Neural crest cell (in vitro differentiated cells): Measurements from ENCODE around the gene FBXO10. TPM values are rescaled to one million over a fixed set of nuclear protein-coding genes. Genes with fewer than 3 reads are reported as not detected.

Experiments
- DNase-seq: peaks from one replicate; pipeline ENCODE4 v3.0.0; 2021; ENCODE audit warnings: low read depth, mixed read lengths, low spot score
- H3K27ac Mint-ChIP-seq: one replicate; pipeline ENCODE4 v1.8.0; 2021; ENCODE audit warnings: mild to moderate bottlenecking, mixed read lengths; ENCODE audit not compliant: unreplicated experiment
- H3K27me3 Mint-ChIP-seq: 2 replicates; pipeline ENCODE4 v1.8.0; 2021; ENCODE audit warnings: low read depth, mild to moderate bottlenecking, mixed read lengths
- H3K36me3 Mint-ChIP-seq: 2 replicates; pipeline ENCODE4 v1.8.0; 2021; ENCODE audit warnings: low read depth, mild to moderate bottlenecking, mixed read lengths
- H3K4me1 Mint-ChIP-seq: 2 replicates; pipeline ENCODE4 v1.8.0; 2021; ENCODE audit warnings: mixed read lengths
- H3K4me3 Mint-ChIP-seq: one replicate; pipeline ENCODE4 v1.8.0; 2021; ENCODE audit warnings: mild to moderate bottlenecking, mixed read lengths
- H3K9me3 Mint-ChIP-seq: 2 replicates; pipeline ENCODE4 v1.8.0; 2021; ENCODE audit warnings: mixed read lengths
- total RNA-seq: library from RNA; stranded (reverse); gene quantifications from 2 replicates; pipeline ENCODE4 v1.2.1, GENCODE V29; 2021
- TF ChIP-seq, protein P1 (sequence below): fragments of 200-600 bp; sonication (generic); conservative IDR thresholded peaks from 2 replicates; pipeline ENCODE4 v1.5.0; 2021; ENCODE audit warnings: antibody characterized with exemption, mild to moderate bottlenecking

Gene FBXO10
- total RNA-seq, 1 donor from 2014 or later: 25.6 TPM

DNA sequence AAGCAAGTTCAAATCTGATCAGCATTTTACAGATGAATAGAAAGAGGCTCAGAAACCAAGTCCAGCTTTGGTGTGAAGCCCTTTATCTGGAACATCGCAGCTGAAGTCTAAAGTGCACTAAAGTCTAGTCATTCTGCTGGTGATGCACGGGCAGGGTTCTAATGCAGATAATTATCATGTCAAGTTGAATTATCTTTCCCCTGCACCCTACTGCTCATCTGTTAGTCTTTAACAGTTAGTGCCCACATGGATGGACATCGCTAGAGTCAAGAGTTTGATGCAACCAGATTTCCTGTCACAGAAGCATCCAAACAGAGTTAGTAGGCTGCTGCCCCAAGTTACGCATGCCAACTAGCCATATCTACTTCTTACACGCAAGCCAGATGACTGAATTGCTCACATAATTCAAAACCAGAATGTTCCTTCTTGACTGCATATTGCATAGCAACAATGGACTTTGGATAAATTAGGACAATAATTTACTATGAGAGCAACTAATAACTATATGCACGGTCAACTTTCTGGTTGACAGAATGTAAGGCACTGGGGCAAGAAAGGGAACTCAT is 17.8 kb upstream of the FBXO10 start:
- Mint-ChIP-seq H3K27me3 (peaks cover 31% of the 10 kb centered on the region), H3K4me1 (peaks cover 34% of the 10 kb centered on the region), H3K4me3 (peak overlapping the region; percentile 87), H3K36me3 (no peaks in the 10 kb centered on the region), H3K27ac (no peak overlapping the region), H3K9me3 (no peaks in the 10 kb centered on the region)
- TF ChIP-seq, protein P1, sequence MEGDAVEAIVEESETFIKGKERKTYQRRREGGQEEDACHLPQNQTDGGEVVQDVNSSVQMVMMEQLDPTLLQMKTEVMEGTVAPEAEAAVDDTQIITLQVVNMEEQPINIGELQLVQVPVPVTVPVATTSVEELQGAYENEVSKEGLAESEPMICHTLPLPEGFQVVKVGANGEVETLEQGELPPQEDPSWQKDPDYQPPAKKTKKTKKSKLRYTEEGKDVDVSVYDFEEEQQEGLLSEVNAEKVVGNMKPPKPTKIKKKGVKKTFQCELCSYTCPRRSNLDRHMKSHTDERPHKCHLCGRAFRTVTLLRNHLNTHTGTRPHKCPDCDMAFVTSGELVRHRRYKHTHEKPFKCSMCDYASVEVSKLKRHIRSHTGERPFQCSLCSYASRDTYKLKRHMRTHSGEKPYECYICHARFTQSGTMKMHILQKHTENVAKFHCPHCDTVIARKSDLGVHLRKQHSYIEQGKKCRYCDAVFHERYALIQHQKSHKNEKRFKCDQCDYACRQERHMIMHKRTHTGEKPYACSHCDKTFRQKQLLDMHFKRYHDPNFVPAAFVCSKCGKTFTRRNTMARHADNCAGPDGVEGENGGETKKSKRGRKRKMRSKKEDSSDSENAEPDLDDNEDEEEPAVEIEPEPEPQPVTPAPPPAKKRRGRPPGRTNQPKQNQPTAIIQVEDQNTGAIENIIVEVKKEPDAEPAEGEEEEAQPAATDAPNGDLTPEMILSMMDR: no peak
- DNase-seq: no peak

DNA sequence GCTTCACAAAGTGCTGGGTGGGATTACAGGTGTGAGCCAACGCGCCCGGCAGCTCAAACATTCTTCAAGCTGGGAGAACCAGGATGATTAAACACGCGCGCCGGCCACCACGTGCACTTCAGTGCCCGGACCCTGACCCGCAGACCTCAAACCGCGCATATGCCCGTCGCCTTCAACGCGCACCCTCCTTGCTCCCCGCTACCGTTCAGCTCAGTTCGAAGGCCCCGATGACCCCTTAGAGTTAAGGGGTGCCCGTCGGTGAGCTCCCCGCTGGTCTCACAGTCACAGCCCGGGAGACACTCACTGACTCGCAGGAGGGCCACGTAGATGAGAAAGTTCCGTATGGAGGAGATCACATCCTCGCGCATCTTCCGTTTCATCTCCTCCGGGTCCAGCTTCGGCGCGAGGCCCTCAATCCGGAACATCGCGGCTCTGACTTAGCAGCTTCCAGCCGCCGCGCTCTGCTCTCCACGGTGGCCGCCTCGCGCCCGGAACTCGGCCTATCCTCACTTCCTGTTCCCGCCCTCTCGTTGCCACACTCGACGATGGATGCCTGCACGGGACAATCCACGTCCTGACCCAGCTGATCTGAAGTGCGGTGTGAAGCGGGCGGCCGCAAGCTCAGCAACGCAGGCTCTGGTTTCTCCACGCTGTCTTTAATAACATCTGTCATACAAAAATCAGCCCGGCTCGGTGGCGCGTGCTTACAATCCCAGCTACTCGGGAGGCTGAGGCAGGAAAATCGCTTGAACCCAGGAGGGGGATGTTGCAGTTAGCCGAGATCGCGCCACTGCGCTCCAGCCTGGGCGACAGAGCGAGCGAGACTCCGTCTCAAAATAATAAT is 16.1 kb upstream of the FBXO10 start, which contains the start of gene TOMM5:
TSS of gene TOMM5 (minus strand) at position 490 of the 844 bp plus-strand sequence. CDS start at position 425, 65 bp downstream.
- Mint-ChIP-seq H3K9me3 (no peaks in the 10 kb centered on the region), H3K27ac (peak within 1 kb of the TSS; percentile 99), H3K4me1 (peaks cover 34% of the 10 kb centered on the region), H3K36me3 (no peaks in the 10 kb centered on the region), H3K27me3 (peaks cover 27% of the 10 kb centered on the region), H3K4me3 (peak within 1 kb of the TSS; percentile 96)
- peak; percentile 82 for DNase-seq
- TF ChIP-seq, protein P1: peak; percentile 2

DNA sequence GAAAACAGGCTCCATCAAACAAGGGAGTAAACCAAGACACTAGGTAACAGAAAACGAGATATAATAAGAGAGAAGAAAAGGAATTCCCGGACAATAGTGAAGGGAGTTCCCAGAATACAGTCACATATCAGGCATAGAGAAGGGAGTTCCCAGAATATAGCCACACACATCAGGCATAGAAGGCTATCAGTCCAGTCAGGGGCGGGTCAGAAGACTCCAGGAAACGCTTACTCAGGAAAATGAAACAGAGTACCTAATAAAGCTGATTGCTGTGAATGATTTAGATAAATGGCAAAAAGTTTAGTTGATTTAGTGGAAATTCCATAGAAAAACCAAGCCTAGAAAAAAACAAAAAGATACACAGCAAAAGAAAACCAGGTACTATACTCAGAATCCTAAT is 11.3 kb upstream of the FBXO10 start:
- Mint-ChIP-seq H3K36me3 (peaks cover 2% of the 10 kb centered on the region), H3K9me3 (no peaks in the 10 kb centered on the region), H3K4me1 (peaks cover 25% of the 10 kb centered on the region), H3K27me3 (peaks cover 1% of the 10 kb centered on the region), H3K27ac (no peak overlapping the region), H3K4me3 (peak overlapping the region; percentile 5)
- DNase-seq: no peak
- TF ChIP-seq, protein P1: no peak

DNA sequence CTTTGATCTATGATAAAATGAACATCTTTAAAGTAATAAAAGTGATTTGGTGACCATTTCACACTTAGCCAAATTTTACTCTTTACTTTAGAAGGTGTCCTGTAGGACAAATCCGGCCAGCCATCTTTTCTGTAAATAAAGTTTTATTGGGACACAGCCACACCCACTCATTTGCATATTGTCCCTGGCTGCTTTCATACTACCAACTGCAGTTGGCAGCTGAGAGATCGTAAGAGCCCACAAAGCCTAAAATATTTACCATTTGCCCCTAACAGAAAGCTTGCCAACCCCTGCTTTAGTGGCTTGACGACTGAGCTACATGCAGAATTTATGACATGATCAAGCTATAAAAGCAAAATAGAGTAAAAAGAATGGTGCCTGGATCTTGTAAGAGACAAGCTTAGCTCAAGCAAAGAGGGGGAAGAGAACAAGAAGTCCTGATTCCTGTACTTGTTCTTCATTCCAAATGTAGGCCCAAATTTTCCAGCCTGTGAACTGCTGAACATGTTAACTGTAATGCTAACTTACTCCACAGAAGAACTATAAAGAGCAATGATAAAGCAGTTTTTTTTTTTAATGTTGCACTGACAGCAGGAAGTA is 7.4 kb upstream of the FBXO10 start:
- DNase-seq: no peak
- Mint-ChIP-seq H3K4me1 (no peaks in the 10 kb centered on the region), H3K9me3 (no peaks in the 10 kb centered on the region), H3K27me3 (no peaks in the 10 kb centered on the region), H3K36me3 (peaks cover 3% of the 10 kb centered on the region), H3K4me3 (no peak overlapping the region), H3K27ac (no peak overlapping the region)
- TF ChIP-seq, protein P1: no peak

DNA sequence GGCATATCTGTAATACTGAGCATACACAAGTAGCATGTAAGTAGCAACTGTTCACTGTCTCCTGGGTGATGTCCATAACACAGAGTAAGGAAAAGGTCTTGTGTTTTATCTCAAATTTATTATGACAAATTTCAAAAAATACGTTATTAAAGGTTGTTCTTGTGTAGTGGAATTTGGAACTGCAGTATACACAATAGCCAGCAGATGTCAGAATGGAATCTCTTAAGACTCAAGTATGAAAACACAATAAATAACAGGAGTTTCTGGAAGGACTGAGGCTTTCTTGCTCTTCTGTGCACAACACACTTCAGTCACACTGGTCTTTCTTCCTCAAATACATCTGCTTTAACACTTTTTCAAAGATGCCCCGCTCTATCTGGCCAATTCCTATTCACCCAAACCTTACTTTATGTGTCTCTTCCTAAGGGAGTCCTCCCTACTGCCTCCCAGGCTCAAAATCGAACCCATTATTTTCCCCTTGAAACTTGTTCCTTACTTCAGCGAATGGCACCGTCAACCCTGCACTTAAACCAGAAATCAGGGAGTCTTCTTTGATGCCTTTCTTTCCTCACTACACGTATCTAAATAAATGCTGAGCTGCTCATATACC is 6.5 kb upstream of the FBXO10 start:
- TF ChIP-seq, protein P1: peak; percentile 74
- H3K4me3 Mint-ChIP-seq: peak overlapping the region; percentile 0
- H3K36me3 Mint-ChIP-seq: peaks cover 3% of the 10 kb centered on the region
- no peak overlapping the region for H3K27ac Mint-ChIP-seq
- H3K27me3 Mint-ChIP-seq: no peaks in the 10 kb centered on the region
- no peak for DNase-seq
- no peaks in the 10 kb centered on the region for H3K9me3 Mint-ChIP-seq
- no peaks in the 10 kb centered on the region for H3K4me1 Mint-ChIP-seq
